HG03159 (cell line): ENCODE results near the gene RPS28.
A peak's percentile ranks its signal among the peaks of the same experiment; 100 is the strongest.
"Not testable (repeated sequence)": the region's sequence is repeated elsewhere in the genome, so short reads cannot be mapped to it uniquely, and the experiment has no call there.

Experiments used
- ATAC-seq: cut with Tn5 transposase; IDR thresholded peaks from one replicate; pipeline ENCODE4 v1.9.1; 2021; ENCODE audit warnings: mild to moderate bottlenecking, moderate library complexity; ENCODE audit not compliant: unreplicated experiment

Gene RPS28

DNA sequence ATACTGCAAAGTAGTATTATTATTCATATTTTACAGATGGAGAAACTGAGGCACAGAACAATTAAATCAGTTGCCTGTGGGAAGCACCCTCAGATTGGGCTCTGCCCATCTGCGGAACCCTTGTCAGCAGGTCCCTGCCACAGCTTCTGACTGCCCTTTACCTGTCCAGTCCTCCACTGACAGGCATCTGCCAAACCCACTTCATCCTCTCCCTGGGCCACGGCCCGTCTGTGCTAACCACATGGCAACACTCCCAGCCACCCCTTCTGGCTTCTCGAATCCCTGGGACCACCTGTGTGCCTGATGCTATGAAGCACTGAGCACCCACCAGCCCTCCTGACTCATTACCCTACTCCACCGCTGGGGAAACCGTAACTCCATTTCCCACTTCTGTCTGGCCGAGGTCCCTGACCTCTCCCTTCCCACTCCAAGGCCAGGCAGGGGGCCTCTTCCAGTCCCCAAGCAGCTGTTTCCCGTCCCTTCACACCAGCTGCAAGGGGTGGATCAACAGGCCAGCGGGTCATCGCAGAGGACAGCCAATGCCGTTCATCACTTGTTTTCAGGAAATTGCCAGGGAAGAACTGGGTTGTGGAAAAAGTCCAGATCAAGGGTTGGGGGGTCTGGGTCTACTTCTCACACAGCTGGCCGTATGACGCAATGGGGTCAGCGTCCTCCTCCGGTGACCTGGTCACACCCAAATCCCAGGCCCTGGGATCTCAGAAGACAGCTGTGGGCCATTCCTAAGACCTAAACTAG lies 19.2 kb downstream of the RPS28 start:
- ATAC-seq = no peak

GRCh38 chr19:8341504-8341903 lies 20.2 kb downstream of the RPS28 start:
- not testable (repeated sequence) for ATAC-seq

DNA sequence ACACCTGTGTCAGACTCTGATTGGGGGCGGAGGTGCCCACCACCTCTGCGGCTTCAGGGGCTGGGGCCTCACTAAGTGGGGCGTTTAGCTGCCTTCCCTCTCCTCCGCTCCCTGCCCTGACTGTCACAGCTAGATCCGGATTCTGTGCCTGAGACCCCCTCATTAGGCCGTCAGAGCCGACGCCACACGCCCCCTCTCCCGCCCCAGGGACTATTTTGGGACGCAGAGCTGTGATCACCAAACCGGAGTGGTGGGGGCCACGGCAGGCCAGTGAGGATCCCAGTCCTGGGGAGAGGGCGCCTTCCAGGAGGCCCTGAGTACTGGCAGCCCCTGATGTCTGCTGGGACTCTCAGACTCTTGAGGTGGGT lies 21.0 kb downstream of the RPS28 start:
- ATAC-seq = no peak

DNA sequence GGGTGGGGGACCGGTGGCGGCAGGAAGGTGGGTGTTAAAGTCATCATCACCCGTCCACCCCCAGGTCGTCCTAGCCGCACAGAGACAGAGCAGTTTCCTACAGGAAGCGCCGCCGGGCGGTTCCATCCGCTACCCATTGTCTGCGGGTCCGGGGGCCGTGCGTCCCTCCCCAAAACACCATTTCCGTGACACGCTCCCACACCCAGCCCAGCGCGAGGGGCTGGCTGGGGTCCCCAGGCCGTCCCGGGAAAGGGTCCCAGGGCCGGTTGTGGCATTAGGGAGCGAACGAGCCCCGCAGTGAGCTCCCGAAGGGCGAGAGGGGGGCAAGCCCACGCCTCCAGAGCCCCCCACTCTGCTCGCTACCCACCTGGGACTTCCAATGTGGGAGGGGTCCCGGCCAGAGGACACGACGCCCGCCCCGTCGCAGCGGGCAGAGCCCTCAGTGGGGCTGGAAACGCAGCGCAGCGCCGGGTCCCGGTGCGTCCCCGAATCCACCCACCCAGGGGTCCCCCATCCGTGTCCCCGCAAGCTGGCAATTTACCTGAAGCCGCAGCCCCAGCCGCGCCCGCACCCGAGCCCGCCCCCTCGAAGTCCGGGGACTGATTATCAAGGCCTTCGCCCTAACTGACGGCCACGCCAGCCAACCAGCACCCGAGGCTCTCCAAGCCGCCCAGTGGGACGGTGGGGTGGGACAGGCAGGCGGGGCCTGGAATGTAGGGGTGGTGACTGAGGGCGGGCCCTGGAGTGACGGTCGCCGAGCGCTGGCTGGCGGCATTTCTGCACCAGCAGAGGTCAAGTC lies 21.6 kb downstream of the RPS28 start, which contains the start of gene KANK3:
Gene KANK3, minus strand, starts transcription at position 579 of the 799 bp plus-strand sequence. CDS start 5,434 bp downstream, outside the sequence.
- ATAC-seq = peak; percentile 94

- ATAC-seq = no peak
Measured at GRCh38 chr19:8343483-8343844, 22.2 kb downstream of the RPS28 start.

GRCh38 chr19:8349629-8350372 lies 28.5 kb downstream of the RPS28 start:
- ATAC-seq = not testable (repeated sequence)

- no peak for ATAC-seq
Measured at GRCh38 chr19:8352134-8352827, 31.0 kb downstream of the RPS28 start.

DNA sequence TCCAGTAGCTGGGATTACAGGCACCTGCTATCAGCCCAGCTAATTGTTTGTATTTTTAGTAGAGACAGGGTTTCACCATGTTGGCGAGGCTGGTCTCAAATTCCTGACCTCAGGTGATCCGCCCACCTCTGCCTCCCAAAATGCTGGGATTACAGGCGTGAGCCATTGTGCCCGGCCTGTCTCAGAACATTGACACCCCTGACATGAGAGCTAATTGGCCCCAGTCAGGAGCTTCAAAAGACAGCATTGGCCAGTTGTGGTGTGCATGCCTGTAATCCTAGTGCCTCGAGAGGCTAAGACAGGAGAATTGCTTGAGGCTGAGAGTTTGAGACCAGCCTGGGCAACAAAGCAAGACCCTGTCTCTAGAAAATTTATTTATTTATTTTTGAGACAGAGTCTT lies 31.5 kb downstream of the RPS28 start:
- ATAC-seq = not testable (repeated sequence)

DNA sequence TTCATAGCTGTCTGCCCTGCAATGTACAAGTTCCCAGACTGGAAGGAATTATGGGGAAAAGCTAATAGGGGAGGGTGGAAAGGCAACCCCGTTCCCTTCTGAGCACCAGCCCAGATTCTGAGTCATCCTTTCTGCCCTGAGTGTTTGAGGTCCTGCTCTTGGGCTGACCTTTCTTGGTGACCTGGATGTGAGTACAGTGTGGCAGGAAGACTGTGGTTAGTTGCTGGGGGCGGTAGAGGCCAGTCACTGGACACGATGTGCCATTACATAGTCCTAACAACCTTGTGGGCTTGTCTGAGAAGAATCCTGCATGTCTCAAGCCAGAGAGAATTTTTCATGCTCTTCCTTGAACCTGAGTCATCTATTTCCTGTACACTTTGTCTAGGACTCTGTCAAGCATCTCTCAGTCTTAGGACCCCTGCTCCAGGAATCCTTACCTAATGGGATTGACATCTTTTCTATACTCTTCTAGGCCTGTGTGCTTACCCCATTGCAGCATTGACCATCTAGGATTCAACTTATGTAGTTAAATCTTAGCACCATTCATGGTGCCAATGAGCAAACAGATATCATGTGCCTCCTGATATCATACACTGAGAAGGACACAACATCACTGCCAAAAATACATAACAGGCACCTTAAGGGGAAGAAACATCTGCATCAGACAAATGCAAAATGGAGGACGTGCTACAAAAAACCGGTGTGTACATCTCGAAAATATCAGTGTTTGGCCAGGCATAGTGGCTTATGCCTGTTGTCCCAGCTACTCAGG lies 34.5 kb downstream of the RPS28 start:
- ATAC-seq = no peak

- ATAC-seq = no peak
Measured at GRCh38 chr19:8357007-8357521, 35.8 kb downstream of the RPS28 start.

- no peak for ATAC-seq
Measured at GRCh38 chr19:8358948-8359347, 37.7 kb downstream of the RPS28 start.

DNA sequence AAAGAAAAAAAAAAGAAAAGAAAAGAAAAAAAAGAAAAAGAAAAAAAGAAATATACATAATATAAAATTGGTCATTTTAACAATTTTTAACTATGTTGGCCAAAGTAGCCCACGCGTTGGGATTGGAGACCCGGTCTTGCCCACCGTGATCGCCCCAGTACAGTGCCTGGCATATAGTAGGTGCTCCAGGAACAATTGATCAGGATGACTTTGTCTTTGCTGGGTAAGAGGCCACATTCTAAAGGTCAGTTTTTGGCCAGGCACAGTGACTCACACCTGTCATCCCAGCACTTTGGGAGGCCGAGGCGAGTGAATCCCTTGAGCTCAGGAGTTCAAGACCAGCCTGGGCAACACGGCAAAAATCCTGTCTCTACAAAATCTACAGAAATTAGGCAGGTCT lies 38.9 kb downstream of the RPS28 start:
- ATAC-seq = no peak

- no peak for ATAC-seq
Measured at GRCh38 chr19:8361921-8362793, 40.9 kb downstream of the RPS28 start.

- no peak for ATAC-seq
Measured at GRCh38 chr19:8363803-8364771, 42.8 kb downstream of the RPS28 start, which contains the start of gene ANGPTL4. Gene ANGPTL4 (plus strand): TSS chr19:8364155. CDS start chr19:8364322, 167 bp downstream.

DNA sequence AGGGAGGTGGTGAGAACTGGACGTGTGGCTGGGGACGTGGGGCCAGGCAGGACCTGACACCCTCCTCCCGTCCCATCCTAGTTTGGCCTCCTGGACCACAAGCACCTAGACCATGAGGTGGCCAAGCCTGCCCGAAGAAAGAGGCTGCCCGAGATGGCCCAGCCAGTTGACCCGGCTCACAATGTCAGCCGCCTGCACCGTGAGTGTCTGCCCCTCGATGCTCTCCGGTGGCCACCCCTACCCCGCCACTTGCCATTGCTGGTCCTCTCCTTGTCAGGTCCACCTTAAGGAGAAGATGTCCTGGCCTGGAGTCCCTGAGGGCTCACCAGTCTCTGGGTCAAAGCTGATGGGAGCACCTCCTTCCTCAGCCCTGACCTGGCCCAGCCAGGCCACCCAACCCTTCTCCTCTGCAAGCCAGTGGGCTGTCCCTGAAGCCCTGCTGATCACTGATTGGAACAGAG lies 44.9 kb downstream of the RPS28 start:
- ATAC-seq = no peak

DNA sequence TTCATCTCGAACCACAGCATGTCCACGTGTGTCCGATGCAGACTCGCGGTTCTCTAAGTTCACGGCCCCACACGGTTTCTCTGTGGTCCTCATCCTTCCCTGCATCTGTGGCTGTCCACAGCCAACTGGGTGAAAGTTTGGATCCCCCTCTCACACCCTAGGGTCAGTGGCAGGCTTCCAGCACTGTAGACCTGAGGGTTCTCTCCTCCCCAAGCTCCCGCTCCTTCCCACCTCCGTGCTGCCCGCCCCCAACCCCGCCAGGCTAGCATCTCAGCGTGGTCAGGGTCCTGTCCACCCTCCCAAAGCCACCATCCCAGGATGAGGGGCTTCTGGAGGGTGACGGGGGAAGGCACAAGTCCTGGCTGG lies 45.6 kb downstream of the RPS28 start:
- ATAC-seq = no peak

- ATAC-seq = no peak
Measured at GRCh38 chr19:8367327-8368001, 46.2 kb downstream of the RPS28 start.
